Upper lobe of left lung (tissue), 6 donors: ENCODE data around the gene KHK. TPM values are rescaled to one million over a fixed set of nuclear protein-coding genes. Genes with fewer than 3 reads are reported as not detected.
A peak's percentile ranks its signal among the peaks of the same experiment; 100 is the strongest.
"Not testable (repeated sequence)": the region's sequence is repeated elsewhere in the genome, so short reads cannot be mapped to it uniquely, and the experiment has no call there.

ENCODE experiments used
- ATAC-seq, 2 donors: fragments of 200-7000 bp; cut with Tn5 transposase; one replicate each; pipeline ENCODE4 v1.9.1; 2022; ENCODE audit warnings: mild to moderate bottlenecking in 2 of 2, moderate library complexity in 2 of 2; ENCODE audit not compliant: low FRiP score in 2 of 2
- DNase-seq, 2 donors: peaks; one replicate each; pipeline ENCODE4 v3.0.0-alpha.2; 2019 to 2020
- H3K27ac ChIP-seq, 4 donors: fragments of 200-600 bp; sonication (generic); one replicate each; pipeline ENCODE4 v1.5.1; 2016 to 2019
- H3K27me3 ChIP-seq, 4 donors: fragments of 200-600 bp; sonication (generic); one replicate each; pipeline ENCODE4 v1.5.1; 2017 to 2019
- H3K36me3 ChIP-seq, 4 donors: fragments of 200-600 bp; sonication (generic); one replicate each; pipeline ENCODE4 v1.5.1; 2016 to 2019
- H3K4me1 ChIP-seq, 4 donors: fragments of 200-600 bp; sonication (generic); one replicate each; pipeline ENCODE4 v1.5.1; 2018 to 2019
- H3K4me3 ChIP-seq, 4 donors: fragments of 200-600 bp; sonication (generic); one replicate each; pipeline ENCODE4 v1.5.1; 2017 to 2019; ENCODE audit warnings: mild to moderate bottlenecking in 2 of 4, moderate library complexity in 1 of 4
- H3K9me3 ChIP-seq, 4 donors: fragments of 200-600 bp; sonication (generic); one replicate each; pipeline ENCODE4 v1.5.1; 2018 to 2019
- CTCF ChIP-seq, 6 experiments: fragments of 450-650 bp in 4 of 6; fragments of 200-600 bp in 2 of 6; sonication (generic) in 2 of 6; IDR thresholded peaks; one replicate each; pipeline ENCODE4 v1.5.1; 2016 to 2019; ENCODE audit warnings: antibody characterized with exemption in 6 of 6
- EP300 ChIP-seq, 4 donors: sonication (generic); formaldehyde crosslinking; IDR thresholded peaks; one replicate each; pipeline ENCODE4 v1.5.1; 2017; ENCODE audit warnings: antibody characterized with exemption in 4 of 4, control low read depth in 2 of 4
- POLR2A ChIP-seq, 4 donors: fragments of 450-650 bp; IDR thresholded peaks; one replicate each; pipeline ENCODE4 v1.5.1; 2016 to 2017; ENCODE audit warnings: antibody characterized with exemption in 4 of 4, mild to moderate bottlenecking in 2 of 4
- POLR2AphosphoS5 ChIP-seq, 2 donors: sonication (generic); formaldehyde crosslinking; IDR thresholded peaks; one replicate each; pipeline ENCODE4 v1.5.1; 2017; ENCODE audit warnings: antibody characterized with exemption in 2 of 2
- WGBS, 2 donors: methylation state at CpG; one replicate each; pipeline ENCODE4 v1.1.5; 2017 to 2018; 5-methylcytosine and 5-hydroxymethylcytosine counted together
- total RNA-seq, 6 donors: library from RNA; depleted of rRNA in 4 of 6; stranded (reverse); fragments of >200 nt in 4 of 6; gene quantifications; one replicate each; pipeline versions ENCODE4 v1.1.0 to v1.2.1, GENCODE V29; 2016 to 2021
- donor health status: DM: no; HTN: no; CAD: no; lungs with moderate emphysema.
- donor health status: DM: no; HTN: yes; CAD: no; lungs with severe emphysema.

The KHK gene
- total RNA-seq, 6 donors from 2014 or later, result 2.4 to 10.4 (median 6.3) TPM

- Histone ChIP-seq H3K4me3 (no peak overlapping the region), H3K4me1 (peaks cover 8 to 14% (median 11%) of the 10 kb centered on the region in 4 donors), H3K9me3 (no peaks in the 10 kb centered on the region), H3K27me3 (peaks cover 0 to 16% (median 9%) of the 10 kb centered on the region in 4 donors), H3K27ac (no peak overlapping the region), H3K36me3 (no peaks in the 10 kb centered on the region)
- WGBS, 2 donors, result 57 to 71% methylated on average over 2 of the region's 2 CpGs
- no peak for TF ChIP-seq POLR2AphosphoS5 (IDR thresholded peaks at IDR 0.05)
- TF ChIP-seq POLR2A (IDR thresholded peaks at IDR 0.05), result no peak
- no peak for TF ChIP-seq EP300 (IDR thresholded peaks at IDR 0.05)
- no peak for TF ChIP-seq CTCF (IDR thresholded peaks at IDR 0.05)
- ATAC-seq (no peak), DNase-seq (no peak)
These were observed 28.9 kb downstream of the KHK start for GRCh38 chr2:27115519-27115918.

GRCh38 chr2:27117995-27118524 is 31.5 kb downstream of the KHK start:
- Histone ChIP-seq H3K36me3 (no peaks in the 10 kb centered on the region), H3K27ac (no peak overlapping the region), H3K27me3 (peaks cover 0 to 16% (median 9%) of the 10 kb centered on the region in 4 donors), H3K4me3 (peak overlapping the region in 2 of 4 donors; percentile 34 to 44), H3K4me1 (peaks cover 12 to 19% (median 14%) of the 10 kb centered on the region in 4 donors), H3K9me3 (no peaks in the 10 kb centered on the region)
- no peak for ATAC-seq
- DNase-seq, result no peak
- TF ChIP-seq POLR2A (IDR thresholded peaks at IDR 0.05), result no peak
- TF ChIP-seq EP300 (IDR thresholded peaks at IDR 0.05), result no peak
- no peak for TF ChIP-seq CTCF (IDR thresholded peaks at IDR 0.05)
- no peak for TF ChIP-seq POLR2AphosphoS5 (IDR thresholded peaks at IDR 0.05)
- 26 to 31% methylated on average over 9 to 13 of the region's 14 CpGs for WGBS, 2 donors

- ATAC-seq (peak in 1 of 2 donors; percentile 43), DNase-seq (peak in 1 of 2 donors; percentile 85)
- Histone ChIP-seq H3K27ac (no peak within 1 kb of the TSS), H3K4me1 (peaks cover 15 to 24% (median 18%) of the 10 kb centered on the region in 4 donors), H3K9me3 (no peaks in the 10 kb centered on the region), H3K36me3 (no peaks in the 10 kb centered on the region), H3K27me3 (peaks cover 0 to 16% (median 9%) of the 10 kb centered on the region in 4 donors), H3K4me3 (peak within 1 kb of the TSS in 3 of 4 donors; percentile 34 to 44 (median 41))
- no peak for TF ChIP-seq EP300 (IDR thresholded peaks at IDR 0.05)
- 9 to 11% methylated on average over 9 to 31 of the region's 84 CpGs for WGBS, 2 donors
These were observed 32.2 kb downstream of the KHK start, which contains the start of gene CGREF1 for GRCh38 chr2:27118525-27119329. Gene CGREF1, minus strand, starts transcription at chr2:27119128. Its CDS starts 14,762 bp downstream, at chr2:27104366.

- H3K9me3 ChIP-seq, ATAC-seq, DNase-seq, H3K36me3 ChIP-seq, H3K27ac ChIP-seq: not testable (repeated sequence)
- Histone ChIP-seq H3K4me3 (peak overlapping the region in 3 of 4 donors; percentile 34 to 44 (median 41)), H3K27me3 (peaks cover 0 to 16% (median 9%) of the 10 kb centered on the region in 4 donors), H3K4me1 (peaks cover 15 to 29% (median 19%) of the 10 kb centered on the region in 4 donors)
- 67 to 79% methylated on average over 8 of the region's 8 CpGs for WGBS, 2 donors
These were observed 32.7 kb downstream of the KHK start for GRCh38 chr2:27119330-27119670.

- Histone ChIP-seq H3K4me3 (no peak overlapping the region), H3K27me3 (peaks cover 0 to 16% (median 9%) of the 10 kb centered on the region in 4 donors), H3K4me1 (peaks cover 15 to 29% (median 19%) of the 10 kb centered on the region in 4 donors), H3K9me3 (no peaks in the 10 kb centered on the region), H3K36me3 (no peaks in the 10 kb centered on the region), H3K27ac (no peak overlapping the region)
- ATAC-seq (no peak), DNase-seq (no peak)
- no peak for TF ChIP-seq POLR2AphosphoS5 (IDR thresholded peaks at IDR 0.05)
- no peak for TF ChIP-seq EP300 (IDR thresholded peaks at IDR 0.05)
- TF ChIP-seq CTCF (IDR thresholded peaks at IDR 0.05), result no peak
- TF ChIP-seq POLR2A (IDR thresholded peaks at IDR 0.05), result no peak
- 71 to 76% methylated on average over 2 of the region's 2 CpGs for WGBS, 2 donors
These were observed 35.3 kb downstream of the KHK start for GRCh38 chr2:27121906-27122305.
